Keratinocyte (primary cell): ENCODE data around the gene BEST3.

Experiments used
- EZH2 ChIP-seq: IDR thresholded peaks from one replicate; pipeline ENCODE4 v1.6.1; 2012; ENCODE audit warnings: inconsistent platforms, mild to moderate bottlenecking, low read length, moderate library complexity
- TF ChIP-seq, protein P1 (sequence below), 3 experiments: IDR thresholded peaks in 1 of 3; conservative IDR thresholded peaks in 1 of 3; optimal IDR thresholded peaks in 1 of 3; 2 replicates in 2 of 3; 3 replicates in 1 of 3; pipeline versions ENCODE3 to v1.5.1; 2011; ENCODE audit warnings: low read length in 3 of 3, mild to moderate bottlenecking in 3 of 3, moderate library complexity in 2 of 3, control low read depth in 1 of 3, inconsistent platforms in 1 of 3; ENCODE audit not compliant: insufficient read depth in 2 of 3; ENCODE audit errors: extremely low read depth in 1 of 3

DNA sequence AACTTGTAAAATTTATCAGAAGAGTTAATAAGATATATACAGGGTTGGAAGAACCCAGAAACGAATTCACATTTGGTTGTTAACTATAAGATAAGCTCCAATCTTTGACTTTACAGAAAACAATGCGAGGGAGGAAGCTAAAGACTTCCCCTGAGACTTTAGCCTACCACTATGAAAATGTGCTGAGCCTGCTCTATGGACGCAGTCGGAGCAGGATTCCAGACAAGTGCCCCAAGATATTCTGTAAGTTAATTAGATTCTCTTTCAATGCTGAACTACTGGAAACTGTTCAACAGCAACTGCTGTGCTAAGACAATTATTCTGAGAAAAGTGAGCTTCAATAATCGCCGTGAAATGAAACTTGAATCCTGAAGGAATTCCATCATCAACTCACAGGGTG is 80.1 kb downstream of the BEST3 start:
- TF ChIP-seq, protein P1, sequence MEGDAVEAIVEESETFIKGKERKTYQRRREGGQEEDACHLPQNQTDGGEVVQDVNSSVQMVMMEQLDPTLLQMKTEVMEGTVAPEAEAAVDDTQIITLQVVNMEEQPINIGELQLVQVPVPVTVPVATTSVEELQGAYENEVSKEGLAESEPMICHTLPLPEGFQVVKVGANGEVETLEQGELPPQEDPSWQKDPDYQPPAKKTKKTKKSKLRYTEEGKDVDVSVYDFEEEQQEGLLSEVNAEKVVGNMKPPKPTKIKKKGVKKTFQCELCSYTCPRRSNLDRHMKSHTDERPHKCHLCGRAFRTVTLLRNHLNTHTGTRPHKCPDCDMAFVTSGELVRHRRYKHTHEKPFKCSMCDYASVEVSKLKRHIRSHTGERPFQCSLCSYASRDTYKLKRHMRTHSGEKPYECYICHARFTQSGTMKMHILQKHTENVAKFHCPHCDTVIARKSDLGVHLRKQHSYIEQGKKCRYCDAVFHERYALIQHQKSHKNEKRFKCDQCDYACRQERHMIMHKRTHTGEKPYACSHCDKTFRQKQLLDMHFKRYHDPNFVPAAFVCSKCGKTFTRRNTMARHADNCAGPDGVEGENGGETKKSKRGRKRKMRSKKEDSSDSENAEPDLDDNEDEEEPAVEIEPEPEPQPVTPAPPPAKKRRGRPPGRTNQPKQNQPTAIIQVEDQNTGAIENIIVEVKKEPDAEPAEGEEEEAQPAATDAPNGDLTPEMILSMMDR (optimal IDR thresholded peaks at IDR 0.05 in 1 of 3, IDR thresholded peaks at IDR 0.05 in 1 of 3, conservative IDR thresholded peaks at IDR 0.05 in 1 of 3; ENCODE audit: extremely low read depth in 1 of 3, insufficient read depth in 2 of 3, low read length in 3 of 3), result no peak
- TF ChIP-seq EZH2, result no peak
